ENCODE measurements around the gene DPAGT1.

- TF ChIP-seq POLR2A (IDR thresholded peaks at IDR 0.05) = no peak
- no peak for TF ChIP-seq CTCF (IDR thresholded peaks at IDR 0.05)
Observed at GRCh38 chr11:119085437-119085847, 16.2 kb downstream of the DPAGT1 start.
